Measurements from ENCODE around the gene ANKS1B.

DNA sequence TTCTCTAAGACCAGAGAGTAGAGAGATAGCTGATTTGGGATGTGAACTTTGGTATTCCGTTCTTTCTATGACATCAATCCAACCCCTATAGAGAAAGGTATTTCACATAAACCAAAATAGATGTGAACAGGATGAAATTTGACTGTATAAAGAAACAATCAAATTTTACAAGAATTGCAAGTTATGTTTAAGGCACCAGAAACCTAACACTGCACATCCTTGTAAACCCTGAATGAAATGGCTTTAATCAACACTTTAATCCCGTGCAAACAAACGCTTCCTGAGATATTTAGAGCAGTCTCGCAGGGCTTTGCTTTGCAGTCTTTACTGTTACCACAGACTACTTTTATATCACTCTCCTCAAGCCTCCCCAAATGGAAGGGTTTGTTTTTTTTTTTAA, 1214.5 kb downstream of the ANKS1B start:
- TF ChIP-seq, protein P1, sequence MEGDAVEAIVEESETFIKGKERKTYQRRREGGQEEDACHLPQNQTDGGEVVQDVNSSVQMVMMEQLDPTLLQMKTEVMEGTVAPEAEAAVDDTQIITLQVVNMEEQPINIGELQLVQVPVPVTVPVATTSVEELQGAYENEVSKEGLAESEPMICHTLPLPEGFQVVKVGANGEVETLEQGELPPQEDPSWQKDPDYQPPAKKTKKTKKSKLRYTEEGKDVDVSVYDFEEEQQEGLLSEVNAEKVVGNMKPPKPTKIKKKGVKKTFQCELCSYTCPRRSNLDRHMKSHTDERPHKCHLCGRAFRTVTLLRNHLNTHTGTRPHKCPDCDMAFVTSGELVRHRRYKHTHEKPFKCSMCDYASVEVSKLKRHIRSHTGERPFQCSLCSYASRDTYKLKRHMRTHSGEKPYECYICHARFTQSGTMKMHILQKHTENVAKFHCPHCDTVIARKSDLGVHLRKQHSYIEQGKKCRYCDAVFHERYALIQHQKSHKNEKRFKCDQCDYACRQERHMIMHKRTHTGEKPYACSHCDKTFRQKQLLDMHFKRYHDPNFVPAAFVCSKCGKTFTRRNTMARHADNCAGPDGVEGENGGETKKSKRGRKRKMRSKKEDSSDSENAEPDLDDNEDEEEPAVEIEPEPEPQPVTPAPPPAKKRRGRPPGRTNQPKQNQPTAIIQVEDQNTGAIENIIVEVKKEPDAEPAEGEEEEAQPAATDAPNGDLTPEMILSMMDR (tag by site-specific recombination; IDR thresholded peaks at IDR 0.05) = no peak
- 0 out of 2 replicates have a peak, but pooled peaks have one; percentile 20 for TF ChIP-seq ZEB2 (tag by site-specific recombination; IDR thresholded peaks at IDR 0.05)
- no peak for TF ChIP-seq ZNF776 (tag by site-specific recombination; IDR thresholded peaks at IDR 0.05; ENCODE audit: borderline replicate concordance)
- TF ChIP-seq, protein P2, sequence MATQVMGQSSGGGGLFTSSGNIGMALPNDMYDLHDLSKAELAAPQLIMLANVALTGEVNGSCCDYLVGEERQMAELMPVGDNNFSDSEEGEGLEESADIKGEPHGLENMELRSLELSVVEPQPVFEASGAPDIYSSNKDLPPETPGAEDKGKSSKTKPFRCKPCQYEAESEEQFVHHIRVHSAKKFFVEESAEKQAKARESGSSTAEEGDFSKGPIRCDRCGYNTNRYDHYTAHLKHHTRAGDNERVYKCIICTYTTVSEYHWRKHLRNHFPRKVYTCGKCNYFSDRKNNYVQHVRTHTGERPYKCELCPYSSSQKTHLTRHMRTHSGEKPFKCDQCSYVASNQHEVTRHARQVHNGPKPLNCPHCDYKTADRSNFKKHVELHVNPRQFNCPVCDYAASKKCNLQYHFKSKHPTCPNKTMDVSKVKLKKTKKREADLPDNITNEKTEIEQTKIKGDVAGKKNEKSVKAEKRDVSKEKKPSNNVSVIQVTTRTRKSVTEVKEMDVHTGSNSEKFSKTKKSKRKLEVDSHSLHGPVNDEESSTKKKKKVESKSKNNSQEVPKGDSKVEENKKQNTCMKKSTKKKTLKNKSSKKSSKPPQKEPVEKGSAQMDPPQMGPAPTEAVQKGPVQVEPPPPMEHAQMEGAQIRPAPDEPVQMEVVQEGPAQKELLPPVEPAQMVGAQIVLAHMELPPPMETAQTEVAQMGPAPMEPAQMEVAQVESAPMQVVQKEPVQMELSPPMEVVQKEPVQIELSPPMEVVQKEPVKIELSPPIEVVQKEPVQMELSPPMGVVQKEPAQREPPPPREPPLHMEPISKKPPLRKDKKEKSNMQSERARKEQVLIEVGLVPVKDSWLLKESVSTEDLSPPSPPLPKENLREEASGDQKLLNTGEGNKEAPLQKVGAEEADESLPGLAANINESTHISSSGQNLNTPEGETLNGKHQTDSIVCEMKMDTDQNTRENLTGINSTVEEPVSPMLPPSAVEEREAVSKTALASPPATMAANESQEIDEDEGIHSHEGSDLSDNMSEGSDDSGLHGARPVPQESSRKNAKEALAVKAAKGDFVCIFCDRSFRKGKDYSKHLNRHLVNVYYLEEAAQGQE (tag by site-specific recombination; IDR thresholded peaks at IDR 0.05) = no peak
- TF ChIP-seq ZNF24 (tag by site-specific recombination; IDR thresholded peaks at IDR 0.05) = no peak
- TF ChIP-seq ZNF221 (tag by site-specific recombination; IDR thresholded peaks at IDR 0.05; ENCODE audit: borderline replicate concordance) = no peak

All from HEK293 (cell line).